GM12878 (cell line): Measurements from ENCODE around the gene NEO1. TPM values are rescaled to one million over a fixed set of nuclear protein-coding genes. Genes with fewer than 3 reads are reported as not detected.

Source experiments
- ATAC-seq: fragments of 200-7000 bp; cut with Tn5 transposase; 3 replicates; pipeline ENCODE4 v1.9.1; 2020; ENCODE audit warnings: mild to moderate bottlenecking, moderate library complexity
- BruUV-seq: library from RNA; stranded (reverse); fragments of 400-500 nt; replicated peaks from 2 replicates; lab custom pipeline; 2021; lab: Mats Ljungman, UMichigan
- CTCF ChIA-PET: fragments of 300-600 bp; sonication (Branson Sonifier 250); formaldehyde crosslinking; extraction: SDS; loops from one replicate; lab custom pipeline; 2021; ENCODE audit warnings: inconsistent platforms; lab: Yijun Ruan, JAX
- POLR2A ChIA-PET: fragments of 350-600 bp; formaldehyde crosslinking; extraction: SDS; loops from one replicate; lab custom pipeline; 2021; ENCODE audit warnings: inconsistent platforms; lab: Charles Lee
- RAD21 ChIA-PET: fragments of 300-600 bp; sonication (Branson Sonifier 250); formaldehyde crosslinking; loops from one replicate; lab custom pipeline; 2023; ENCODE audit warnings: antibody characterized with exemption; ENCODE audit not compliant: unreplicated experiment; lab: Charles Lee
- SMC1A ChIA-PET: fragments of 300-600 bp; sonication (Branson Sonifier 250); formaldehyde crosslinking; loops from one replicate; lab custom pipeline; 2023; ENCODE audit not compliant: unreplicated experiment, uncharacterized antibody; lab: Charles Lee
- DNase-seq: peaks from one replicate; pipeline ENCODE4 v3.0.0-alpha.2; 2011; ENCODE audit warnings: low read depth, low spot score
- FAIRE-seq: peaks from 3 replicates; lab custom pipeline; 2011; peaks lifted over from hg19 to GRCh38; lab: Jason Lieb, UNC
- H2AFZ ChIP-seq: 2 replicates; pipeline ENCODE4 v1.6.0; 2011; ENCODE audit warnings: low read depth, low read length, control low read depth; ENCODE audit not compliant: control insufficient read depth
- H3K27ac ChIP-seq: 2 replicates; pipeline ENCODE4 v1.5.1; 2011; ENCODE audit warnings: control low read depth; ENCODE audit not compliant: control insufficient read depth, insufficient read depth
- H3K27me3 ChIP-seq, 2 experiments: replicated peaks in 1 of 2; 2 replicates each; pipeline versions ENCODE4 v1.6.0 to v1.6.1; 2011; ENCODE audit warnings: low read length in 1 of 2; ENCODE audit not compliant: control insufficient read depth in 2 of 2, insufficient read depth in 2 of 2
- H3K36me3 ChIP-seq, 2 experiments: 2 replicates each; pipeline ENCODE4 v1.5.1; 2011; ENCODE audit warnings: low read length in 1 of 2; ENCODE audit not compliant: control insufficient read depth in 2 of 2, insufficient read depth in 2 of 2
- H3K4me1 ChIP-seq: 2 replicates; pipeline ENCODE4 v1.6.1; 2011; ENCODE audit warnings: mild to moderate bottlenecking, low read length, moderate library complexity, mixed read lengths; ENCODE audit not compliant: control insufficient read depth, insufficient read depth
- H3K4me2 ChIP-seq: 2 replicates; pipeline ENCODE4 v1.6.0; 2011; ENCODE audit warnings: control low read depth; ENCODE audit not compliant: control insufficient read depth, insufficient read depth
- H3K4me3 ChIP-seq: fragments of 200-600 bp; sonication (generic); 2 replicates; pipeline ENCODE4 v1.5.1; 2016
- H3K79me2 ChIP-seq: 2 replicates; pipeline ENCODE4 v1.6.0; 2011; ENCODE audit warnings: low read length; ENCODE audit not compliant: control insufficient read depth, insufficient read depth
- H3K9ac ChIP-seq: 2 replicates; pipeline ENCODE4 v1.8.0; 2011; ENCODE audit warnings: low read length, control low read depth, mixed read lengths; ENCODE audit not compliant: control insufficient read depth, insufficient read depth
- H3K9me3 ChIP-seq: replicated peaks from 3 replicates; pipeline ENCODE4 v1.5.1; 2011; ENCODE audit warnings: mild to moderate bottlenecking, low read length; ENCODE audit not compliant: control insufficient read depth, insufficient read depth
- H4K20me1 ChIP-seq: 2 replicates; pipeline ENCODE4 v1.6.0; 2011; ENCODE audit not compliant: control insufficient read depth, insufficient read depth
- BCL11A ChIP-seq: IDR thresholded peaks from 2 replicates; pipeline ENCODE4 v1.6.1; 2011; ENCODE audit warnings: low read depth, low read length
- ESRRA ChIP-seq: IDR thresholded peaks from 2 replicates; pipeline ENCODE4 v1.6.1; 2012; ENCODE audit warnings: mild to moderate bottlenecking, low read length, improper control_type of control experiment
- ETV6 ChIP-seq, 2 experiments: fragments of 450-650 bp in 1 of 2; IDR thresholded peaks in 1 of 2; conservative IDR thresholded peaks in 1 of 2; 2 replicates each; pipeline ENCODE4 v1.6.1; 2014; ENCODE audit warnings: antibody characterized with exemption in 1 of 2, borderline replicate concordance in 1 of 2, low read depth in 1 of 2, mild to moderate bottlenecking in 1 of 2, moderate library complexity in 1 of 2
- FOXK2 ChIP-seq: fragments of 450-650 bp; IDR thresholded peaks from 2 replicates; pipeline ENCODE4 v1.6.1; 2017; ENCODE audit warnings: mild to moderate bottlenecking, moderate library complexity
- GABPA ChIP-seq: IDR thresholded peaks from 2 replicates; pipeline ENCODE4 v1.6.1; 2014; ENCODE audit warnings: antibody characterized with exemption, low read depth, mild to moderate bottlenecking, inconsistent platforms
- HSF1 ChIP-seq: fragments of 150-350 bp; IDR thresholded peaks from 2 replicates; pipeline ENCODE4 v1.6.1; 2014; ENCODE audit warnings: mild to moderate bottlenecking, low read depth, low read length
- IKZF2 ChIP-seq, 2 experiments: fragments of 450-650 bp; IDR thresholded peaks; 2 replicates each; pipeline ENCODE4 v1.6.1; 2017; ENCODE audit warnings: mild to moderate bottlenecking in 2 of 2, moderate library complexity in 2 of 2
- IRF3 ChIP-seq: fragments of 450-650 bp; IDR thresholded peaks from 2 replicates; pipeline ENCODE4 v1.6.1; 2014; ENCODE audit warnings: mild to moderate bottlenecking
- IRF5 ChIP-seq: fragments of 450-650 bp; IDR thresholded peaks from 2 replicates; pipeline ENCODE4 v1.6.1; 2017; ENCODE audit warnings: borderline replicate concordance
- KLF5 ChIP-seq: fragments of 450-650 bp; IDR thresholded peaks from 2 replicates; pipeline ENCODE4 v1.6.1; 2014; ENCODE audit warnings: mild to moderate bottlenecking; ENCODE audit not compliant: partially characterized antibody
- MTA3 ChIP-seq: IDR thresholded peaks from 2 replicates; pipeline ENCODE4 v1.6.1; 2012; ENCODE audit warnings: low read length, inconsistent platforms, borderline replicate concordance
- NR2C1 ChIP-seq: fragments of 450-650 bp; IDR thresholded peaks from 2 replicates; pipeline ENCODE4 v1.6.1; 2017; ENCODE audit warnings: antibody characterized with exemption, mild to moderate bottlenecking, moderate library complexity
- PML ChIP-seq: IDR thresholded peaks from 2 replicates; pipeline ENCODE4 v1.6.1; 2012; ENCODE audit warnings: low read length, inconsistent platforms
- POLR2AphosphoS2 ChIP-seq: IDR thresholded peaks from 2 replicates; pipeline ENCODE4 v1.6.1; 2011; ENCODE audit warnings: low read depth, mild to moderate bottlenecking, low read length, improper control_type of control experiment, moderate library complexity
- SUPT20H ChIP-seq: IDR thresholded peaks from 2 replicates; pipeline ENCODE4 v1.6.1; 2011; ENCODE audit warnings: low read depth, mild to moderate bottlenecking, low read length, moderate library complexity, borderline replicate concordance; ENCODE audit not compliant: control insufficient read depth
- SUZ12 ChIP-seq: fragments of 200-600 bp; sonication (generic); IDR thresholded peaks from one replicate; pipeline ENCODE4 v1.6.1; 2018; ENCODE audit warnings: antibody characterized with exemption, mild to moderate bottlenecking; ENCODE audit not compliant: unreplicated experiment
- WRNIP1 ChIP-seq: IDR thresholded peaks from 2 replicates; pipeline ENCODE4 v1.6.1; 2011; ENCODE audit warnings: low read depth, low read length, improper control_type of control experiment, borderline replicate concordance
- ZBTB33 ChIP-seq: fragments of 450-650 bp; IDR thresholded peaks from 2 replicates; pipeline ENCODE4 v1.6.1; 2017; ENCODE audit warnings: mild to moderate bottlenecking
- WGBS: methylation state at CpG from one replicate; pipeline ENCODE4 v1.1.6; 2016; ENCODE audit warnings: low lambda C conversion rate; ENCODE audit not compliant: insufficient replicate concordance, insufficient coverage; ENCODE audit errors: missing lambda C conversion rate; 5-methylcytosine and 5-hydroxymethylcytosine counted together
- in situ Hi-C: fragments of 300-500 bp; cut with MboI; formaldehyde crosslinking; loops from 9 replicates; pipeline ENCODE4 v1.14.3; 2018; ENCODE audit warnings: mixed read lengths
- intact Hi-C: fragments of 100-400 bp; cut with micrococcal nuclease; formaldehyde crosslinking; loops from one replicate; pipeline ENCODE4 v1.14.2; 2022; ENCODE audit not compliant: unreplicated experiment
- polyA plus RNA-seq, 11 experiments: library from polyadenylated mRNA; depleted of rRNA in 4 of 11; unstranded in 6 of 11; stranded (reverse) in 5 of 11; fragments of >200 nt; fragmentation: Nextera tagmentation in 4 of 11; fragmentation: Illumina TruSeq in 1 of 11; extraction: Ambion mirVana in 4 of 11; extraction: Trizol in 1 of 11; gene quantifications; 1 replicate in 1 of 11; 2 replicates in 10 of 11; pipeline versions ENCODE4 v1.2.1 to v1.2.3, GENCODE V29; 2011 to 2016; ENCODE audit warnings: inconsistent platforms in 2 of 11, missing spikeins in 2 of 11, low read depth in 1 of 11
- total RNA-seq, 4 experiments: library from RNA; depleted of rRNA in 3 of 4; stranded (reverse); fragments of >200 nt in 3 of 4; fragmentation: Illumina TruSeq in 1 of 4; extraction: Trizol in 1 of 4; gene quantifications; 2 replicates each; pipeline versions ENCODE4 v1.2.1 to v1.2.3, GENCODE V29; 2013 to 2021

The NEO1 gene
- total and polyA plus RNA-seq, 10 of the 15 experiments (the other 5 are each of a cell fraction or from before 2014, with no cell fraction given) = 0.03 to 2.0 (median 0.32) TPM

DNA sequence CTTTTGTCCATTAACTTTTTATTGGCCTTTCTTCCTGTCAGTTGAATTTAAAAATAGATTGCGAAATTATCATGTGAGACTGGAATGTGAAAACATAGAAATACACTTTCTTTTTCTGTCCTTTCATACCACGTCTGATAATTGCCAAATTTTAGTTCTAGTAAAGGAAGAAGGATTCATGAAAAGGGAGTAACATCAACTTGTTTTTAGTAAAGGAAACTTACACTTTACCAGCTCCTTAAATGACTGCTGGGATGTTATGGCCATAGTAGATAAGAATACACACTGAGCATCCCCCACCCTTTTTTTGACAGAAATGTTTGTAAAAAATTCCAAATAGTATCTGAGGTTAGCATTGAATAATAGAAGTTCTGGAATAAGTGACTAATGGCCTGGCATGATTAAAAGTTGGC, 137.9 kb downstream of the NEO1 start (continued):
- no peak for TF ChIP-seq POLR2AphosphoS2
- TF ChIP-seq IKZF2 (IDR thresholded peaks at IDR 0.05) = no peak
- TF ChIP-seq SUZ12 = no peak
- TF ChIP-seq ETV6 (conservative IDR thresholded peaks at IDR 0.05 in 1 of 2, IDR thresholded peaks at IDR 0.05 in 1 of 2; ENCODE audit: borderline replicate concordance in 1 of 2, low read depth in 1 of 2) = no peak
- no peak for TF ChIP-seq IRF5
- no peak for TF ChIP-seq GABPA
- TF ChIP-seq, all 136 proteins: peak for 0

DNA sequence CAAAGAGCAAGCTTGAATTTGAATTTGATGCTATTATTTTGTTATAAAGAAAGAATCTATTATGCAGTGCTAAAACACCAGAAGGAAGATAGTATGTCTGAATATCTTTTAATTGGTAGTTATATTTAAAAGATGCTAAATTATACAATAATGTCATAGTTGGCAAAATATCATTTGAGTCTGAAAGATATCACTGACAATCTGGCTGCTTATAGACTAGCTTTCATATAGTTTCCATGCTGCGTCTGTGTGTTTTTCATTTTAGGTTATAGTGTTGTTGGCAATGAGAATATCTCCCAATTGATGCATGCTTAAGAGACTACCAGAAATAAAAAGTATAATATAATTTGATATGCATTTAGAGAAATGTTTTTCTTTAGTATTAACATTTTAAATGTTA, 142.9 kb downstream of the NEO1 start:
- in situ Hi-C loops (no loop called here), intact Hi-C loops (no loop called here)
- SMC1A ChIA-PET = no interaction called here
- H3K4me3 ChIP-seq = no peak overlapping the region
- DNase-seq (no peak), FAIRE-seq (no peak), ATAC-seq (no peak)
- H3K4me2 ChIP-seq = no peak overlapping the region
- H3K9me3 ChIP-seq = no peaks in the 10 kb centered on the region
- no peaks in the 10 kb centered on the region for H3K4me1 ChIP-seq
- no peak overlapping the region for H2AFZ ChIP-seq
- 84% methylated on average over 1 of the region's 1 CpG for WGBS
- BruUV-seq = no TSS peak
- no peaks in the 10 kb centered on the region for H3K36me3 ChIP-seq
- H3K27ac ChIP-seq = no peak overlapping the region
- H3K79me2 ChIP-seq = no peaks in the 10 kb centered on the region
- H3K9ac ChIP-seq = no peak overlapping the region
- H3K27me3 ChIP-seq = no peaks in the 10 kb centered on the region
- CTCF ChIA-PET = no interaction called here
- POLR2A ChIA-PET = no interaction called here
- RAD21 ChIA-PET = no interaction called here
- no peaks in the 10 kb centered on the region for H4K20me1 ChIP-seq
- TF ChIP-seq BCL11A (no peak), PML (no peak), KLF5 (no peak), HSF1 (no peak), IRF3 (no peak), SUPT20H (no peak), FOXK2 (no peak), ZBTB33 (no peak), WRNIP1 (no peak), ESRRA (no peak), MTA3 (no peak), NR2C1 (no peak)
